ENCODE data around the gene PSMC1.
"Not testable (repeated sequence)": the region's sequence is repeated elsewhere in the genome, so short reads cannot be mapped to it uniquely, and the experiment has no call there.

Gene PSMC1
- 39.3 to 163 (median 72.6) reads per million in 9 experiments for total RNA-seq

DNA sequence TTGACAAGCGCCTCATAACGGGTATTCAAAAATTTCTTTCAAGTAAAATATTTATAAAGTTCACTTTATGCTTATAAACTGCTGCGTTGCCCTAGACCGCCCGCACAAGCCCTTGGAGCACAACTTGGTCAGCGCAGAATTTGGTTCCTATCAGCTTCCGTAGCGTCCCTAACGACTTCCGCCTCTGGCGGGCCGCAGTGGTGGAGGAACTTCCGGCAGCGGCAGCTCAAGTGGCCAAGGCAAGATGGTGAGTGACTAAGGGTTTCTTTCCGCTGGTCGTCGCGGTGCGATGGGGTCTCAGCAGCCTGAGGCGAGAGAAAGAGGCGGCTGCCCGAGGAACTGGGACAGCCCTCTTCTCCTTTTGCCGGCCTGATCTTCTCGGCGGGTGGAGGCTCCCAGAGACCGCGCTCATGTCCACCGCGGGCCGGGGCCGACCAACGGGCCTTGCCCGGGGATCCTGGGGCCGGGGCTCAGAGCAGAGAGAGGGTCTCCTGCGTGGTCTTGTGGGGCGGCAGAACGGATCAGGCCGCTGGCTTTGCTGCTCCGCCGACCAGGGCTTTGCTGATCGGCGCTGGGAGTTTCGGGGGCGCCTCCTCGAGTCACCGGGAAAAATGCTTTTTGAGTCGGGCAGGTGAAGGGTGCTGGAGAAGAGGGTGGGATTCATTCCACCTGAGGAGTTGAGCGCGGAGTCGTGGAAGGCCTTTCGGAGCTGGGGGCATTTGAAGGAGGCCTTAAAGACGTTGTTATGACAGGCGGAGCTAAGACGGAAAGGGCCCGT is at the start of gene PSMC1:
Gene PSMC1, plus strand, starts transcription at position 200 of the 778 bp plus-strand sequence. Its CDS starts 45 bp downstream, at position 245.
- peaks cover 3 to 9% of the 10 kb centered on the region in 2 donors for H3K9me3 Mint-ChIP-seq
- DNase-seq: peak; percentile 73 to 85 (median 74)
- H3K27me3 Mint-ChIP-seq: peaks cover 13 to 15% of the 10 kb centered on the region in 2 donors
- H3K4me3 Mint-ChIP-seq: peak within 1 kb of the TSS; percentile 91 to 95
- H3K36me3 Mint-ChIP-seq (ENCODE audit: insufficient read depth): peaks cover 26% of the 10 kb centered on the region
- peak; percentile 96 for ATAC-seq (replicated peaks)
- peak within 1 kb of the TSS; percentile 97 for H3K27ac Mint-ChIP-seq
- H3K4me1 Mint-ChIP-seq (ENCODE audit: low read depth in 2 of 2): peaks cover 25 to 33% of the 10 kb centered on the region in 2 donors

GRCh38 chr14:90213099-90213748 is 43.1 kb upstream of the PSMC1 start:
- Mint-ChIP-seq H3K36me3 (ENCODE audit: insufficient read depth) (no peaks in the 10 kb centered on the region), H3K27me3 (peaks cover 41 to 58% of the 10 kb centered on the region in 2 donors), H3K4me3 (no peak overlapping the region), H3K9me3 (no peaks in the 10 kb centered on the region), H3K4me1 (ENCODE audit: low read depth in 2 of 2) (no peaks in the 10 kb centered on the region), H3K27ac (no peak overlapping the region)
- no peak for DNase-seq
- no peak for ATAC-seq (replicated peaks)

DNA sequence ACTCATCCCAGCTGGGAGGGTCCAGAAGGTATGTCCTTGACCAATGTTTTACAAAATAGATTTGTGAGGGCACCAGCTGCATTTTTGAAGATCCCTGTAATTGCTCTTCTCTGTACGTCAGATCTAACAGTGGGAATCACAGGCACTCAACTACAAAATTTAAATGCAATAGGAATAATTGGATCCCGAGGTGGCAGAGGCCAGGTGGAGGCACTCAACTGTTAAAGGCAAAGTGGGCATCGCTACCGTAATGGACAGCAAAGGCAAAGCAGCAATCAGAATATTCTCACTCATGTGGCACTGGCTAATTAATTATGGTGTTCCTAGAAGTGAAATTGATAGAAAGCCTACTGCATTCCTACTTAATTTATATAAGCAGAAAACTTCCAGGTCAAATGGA is 27.9 kb upstream of the PSMC1 start:
- DNase-seq (no peak), ATAC-seq (replicated peaks) (no peak)
- no peaks in the 10 kb centered on the region for H3K36me3 Mint-ChIP-seq (ENCODE audit: insufficient read depth)
- no peak overlapping the region for H3K4me3 Mint-ChIP-seq
- H3K9me3 Mint-ChIP-seq: peaks cover 0 to 3% of the 10 kb centered on the region in 2 donors
- peaks cover 30 to 65% of the 10 kb centered on the region in 2 donors for H3K27me3 Mint-ChIP-seq
- H3K27ac Mint-ChIP-seq: no peak overlapping the region
- H3K4me1 Mint-ChIP-seq (ENCODE audit: low read depth in 2 of 2): no peaks in the 10 kb centered on the region

DNA sequence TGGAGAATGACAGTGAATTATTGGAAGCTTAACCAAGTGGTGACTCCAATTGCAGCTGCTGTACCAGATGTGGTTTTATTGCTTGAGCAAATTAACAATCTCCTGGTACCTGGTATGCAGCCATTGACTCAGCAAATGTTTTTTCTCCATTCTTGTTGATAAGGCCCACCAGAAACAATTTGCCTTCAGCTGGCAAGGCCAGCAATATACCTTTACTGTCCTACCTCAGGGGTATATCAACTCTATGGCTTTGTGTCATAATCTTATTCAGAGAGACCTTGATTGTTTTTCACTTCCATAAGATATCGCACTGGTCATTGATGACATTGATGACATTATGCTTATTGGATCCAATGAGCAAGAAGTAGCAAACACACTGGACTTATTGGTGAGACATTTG is 26.4 kb upstream of the PSMC1 start:
- H3K27ac Mint-ChIP-seq; H3K4me1 Mint-ChIP-seq (ENCODE audit: low read depth in 2 of 2); ATAC-seq (replicated peaks); H3K4me3 Mint-ChIP-seq; DNase-seq; H3K36me3 Mint-ChIP-seq (ENCODE audit: insufficient read depth); H3K9me3 Mint-ChIP-seq: not testable (repeated sequence)
- H3K27me3 Mint-ChIP-seq: peaks cover 23 to 63% of the 10 kb centered on the region in 2 donors

DNA sequence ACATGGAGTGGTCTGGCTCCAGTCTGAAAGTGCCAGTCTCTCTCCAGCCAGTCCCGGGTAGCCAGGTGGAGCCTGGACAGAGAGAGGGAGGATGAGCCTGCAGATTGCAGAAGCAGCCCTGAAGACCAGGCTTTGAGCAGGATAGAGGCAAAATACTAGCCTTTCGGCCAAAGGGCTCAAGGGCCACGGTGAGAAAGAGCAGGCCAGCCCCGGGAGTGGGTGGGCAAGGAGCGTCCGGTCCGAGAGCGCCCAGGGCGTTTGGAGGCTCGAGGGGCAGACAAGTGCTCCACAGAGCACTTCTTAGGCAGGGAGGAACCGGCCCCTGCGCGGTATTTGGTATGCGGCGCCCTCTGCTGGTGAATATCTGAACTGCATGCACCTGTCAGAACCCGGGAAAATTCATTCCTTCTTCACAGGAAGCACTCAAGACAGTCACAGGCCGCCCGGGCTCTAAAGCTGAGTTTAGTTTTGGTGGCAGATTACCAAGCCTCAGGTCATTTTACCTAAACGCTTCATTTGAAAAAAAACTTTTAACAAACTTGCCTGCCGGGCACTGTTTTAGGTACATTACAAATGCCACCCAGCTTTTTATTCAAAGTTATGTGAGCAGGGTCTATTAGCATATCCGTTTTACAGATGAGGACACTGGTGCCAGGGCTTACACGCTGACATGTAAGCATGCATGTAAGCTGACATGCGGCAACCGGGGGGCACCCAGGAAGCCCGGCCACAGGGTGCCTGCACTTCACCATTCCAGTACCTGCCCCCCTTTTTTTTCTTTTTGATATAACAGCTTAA is 21.0 kb upstream of the PSMC1 start:
- ATAC-seq (replicated peaks) (peak; percentile 72), DNase-seq (peak; percentile 49 to 59 (median 53))
- H3K4me3 Mint-ChIP-seq: no peak overlapping the region
- no peak overlapping the region for H3K27ac Mint-ChIP-seq
- peaks cover 0 to 3% of the 10 kb centered on the region in 2 donors for H3K4me1 Mint-ChIP-seq (ENCODE audit: low read depth in 2 of 2)
- H3K9me3 Mint-ChIP-seq: peaks cover 9 to 26% of the 10 kb centered on the region in 2 donors
- H3K36me3 Mint-ChIP-seq (ENCODE audit: insufficient read depth): peaks cover 11% of the 10 kb centered on the region
- H3K27me3 Mint-ChIP-seq: peaks cover 28 to 68% of the 10 kb centered on the region in 2 donors

DNA sequence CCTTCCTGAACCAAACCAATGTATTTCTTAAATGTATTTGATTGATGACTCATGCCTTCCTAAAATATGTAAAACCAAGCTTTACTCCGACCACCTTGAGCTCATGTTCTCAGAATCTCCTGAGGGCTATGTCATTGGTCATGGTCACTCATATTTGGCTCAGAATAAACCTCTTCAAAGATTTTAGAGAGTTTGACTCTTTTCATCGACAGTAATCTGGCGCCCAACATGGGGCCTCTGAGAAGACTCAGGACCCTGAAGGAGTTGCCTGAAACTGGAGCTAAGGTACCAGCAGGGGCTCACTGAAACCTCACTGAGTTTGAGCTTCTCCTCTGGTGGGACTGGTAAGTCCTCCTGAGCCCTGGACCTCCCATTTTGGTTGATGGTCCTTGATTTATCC is 17.2 kb upstream of the PSMC1 start:
- Mint-ChIP-seq H3K4me3 (no peak overlapping the region), H3K27ac (no peak overlapping the region), H3K36me3 (ENCODE audit: insufficient read depth) (peaks cover 11% of the 10 kb centered on the region), H3K9me3 (peaks cover 9 to 26% of the 10 kb centered on the region in 2 donors), H3K4me1 (ENCODE audit: low read depth in 2 of 2) (peaks cover 0 to 3% of the 10 kb centered on the region in 2 donors), H3K27me3 (peaks cover 31 to 39% of the 10 kb centered on the region in 2 donors)
- ATAC-seq (replicated peaks) (no peak), DNase-seq (no peak)

DNA sequence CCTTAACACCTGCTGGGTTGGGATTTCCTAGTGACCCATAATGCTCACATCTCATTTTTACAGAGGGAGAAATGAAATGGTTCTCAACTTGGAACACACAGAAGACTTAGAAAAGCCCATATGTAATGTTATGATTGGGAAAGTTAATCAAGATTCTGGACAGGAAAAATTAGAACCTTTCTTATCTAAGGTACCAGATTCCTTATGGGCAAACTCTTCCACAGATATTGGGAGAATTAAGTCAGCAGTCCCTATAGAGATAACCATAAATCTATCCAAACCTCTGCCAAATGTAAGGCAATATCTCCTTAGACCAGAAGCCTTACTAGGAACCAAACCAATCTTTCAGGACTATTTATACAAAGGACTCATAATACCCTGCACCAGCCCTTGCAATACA is 13.9 kb upstream of the PSMC1 start:
- H3K27me3 Mint-ChIP-seq: peaks cover 14 to 20% of the 10 kb centered on the region in 2 donors
- no peak overlapping the region for H3K4me3 Mint-ChIP-seq
- H3K36me3 Mint-ChIP-seq (ENCODE audit: insufficient read depth): no peaks in the 10 kb centered on the region
- peaks cover 4 to 22% of the 10 kb centered on the region in 2 donors for H3K9me3 Mint-ChIP-seq
- ATAC-seq (replicated peaks): no peak
- no peaks in the 10 kb centered on the region for H3K4me1 Mint-ChIP-seq (ENCODE audit: low read depth in 2 of 2)
- DNase-seq: no peak
- H3K27ac Mint-ChIP-seq: no peak overlapping the region

DNA sequence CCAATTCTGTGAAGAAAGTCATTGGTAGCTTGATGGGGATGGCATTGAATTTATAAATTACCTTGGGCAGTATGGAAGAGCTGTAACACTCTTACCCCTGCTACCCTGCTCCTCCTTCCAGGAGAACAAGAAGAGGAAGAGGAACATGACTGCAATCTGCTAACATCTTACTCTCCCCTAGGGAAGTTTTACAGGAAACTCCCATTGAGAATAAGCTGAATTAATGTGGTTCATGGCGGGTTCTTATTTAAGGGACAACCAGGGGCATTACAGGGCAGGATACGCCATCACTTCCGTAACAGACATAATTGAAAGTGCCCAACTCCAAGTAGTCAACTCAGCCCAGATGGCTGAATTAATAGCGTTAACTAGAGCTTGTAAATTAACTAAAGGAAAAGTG is 9.4 kb upstream of the PSMC1 start:
- DNase-seq (no peak), ATAC-seq (replicated peaks) (no peak)
- no peaks in the 10 kb centered on the region for H3K9me3 Mint-ChIP-seq
- no peaks in the 10 kb centered on the region for H3K4me1 Mint-ChIP-seq (ENCODE audit: low read depth in 2 of 2)
- H3K4me3 Mint-ChIP-seq: no peak overlapping the region
- H3K27me3 Mint-ChIP-seq: peaks cover 30 to 40% of the 10 kb centered on the region in 2 donors
- H3K36me3 Mint-ChIP-seq (ENCODE audit: insufficient read depth): peaks cover 3% of the 10 kb centered on the region
- no peak overlapping the region for H3K27ac Mint-ChIP-seq

DNA sequence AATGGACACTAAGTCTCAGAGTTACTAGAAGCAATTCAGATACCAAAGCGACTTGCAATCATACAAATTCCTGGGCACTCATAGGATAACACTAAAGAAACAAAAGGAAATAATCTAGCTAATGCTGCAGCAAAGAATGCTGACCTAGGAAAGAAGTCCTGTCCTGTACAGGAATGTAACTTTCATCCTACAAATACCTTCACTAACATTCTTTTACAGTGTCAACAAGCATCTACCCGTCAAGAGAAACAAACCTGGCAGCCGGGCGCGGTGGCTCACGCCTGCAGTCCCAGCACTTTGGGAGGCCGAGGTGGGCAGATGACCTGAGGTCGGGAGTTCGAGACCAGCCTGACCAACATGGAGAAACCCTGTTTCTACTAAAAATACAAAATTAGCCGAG is 8.9 kb upstream of the PSMC1 start:
- H3K4me1 Mint-ChIP-seq (ENCODE audit: low read depth in 2 of 2); H3K36me3 Mint-ChIP-seq (ENCODE audit: insufficient read depth); ATAC-seq (replicated peaks); DNase-seq; H3K9me3 Mint-ChIP-seq; H3K4me3 Mint-ChIP-seq; H3K27ac Mint-ChIP-seq: not testable (repeated sequence)
- peaks cover 30 to 40% of the 10 kb centered on the region in 2 donors for H3K27me3 Mint-ChIP-seq

DNA sequence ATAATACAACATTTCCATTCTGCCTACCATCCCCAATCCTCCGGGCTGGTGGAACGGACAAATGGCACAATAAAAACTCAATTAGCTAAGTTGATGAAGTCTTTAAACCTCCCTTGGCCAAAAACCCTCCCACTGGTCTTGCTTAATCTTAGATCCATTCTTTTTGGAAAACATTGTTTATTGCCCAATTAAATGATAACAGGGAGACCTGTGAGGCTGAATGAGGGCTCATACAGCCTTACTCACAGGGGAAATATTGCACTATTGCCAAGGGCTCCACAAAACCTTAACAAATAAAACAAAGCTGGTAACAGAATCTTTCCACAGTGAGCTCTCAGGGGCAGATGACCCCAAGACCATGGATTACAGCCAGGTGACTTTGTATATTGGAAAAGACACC is 7.8 kb upstream of the PSMC1 start:
- H3K27me3 Mint-ChIP-seq: peaks cover 30 to 37% of the 10 kb centered on the region in 2 donors
- no peak overlapping the region for H3K4me3 Mint-ChIP-seq
- no peak for ATAC-seq (replicated peaks)
- peaks cover 3% of the 10 kb centered on the region for H3K36me3 Mint-ChIP-seq (ENCODE audit: insufficient read depth)
- H3K9me3 Mint-ChIP-seq: no peaks in the 10 kb centered on the region
- H3K27ac Mint-ChIP-seq: no peak overlapping the region
- no peak for DNase-seq
- no peaks in the 10 kb centered on the region for H3K4me1 Mint-ChIP-seq (ENCODE audit: low read depth in 2 of 2)

GRCh38 chr14:90253826-90254225 is 2.5 kb upstream of the PSMC1 start:
- Mint-ChIP-seq H3K27me3 (peaks cover 19 to 28% of the 10 kb centered on the region in 2 donors), H3K9me3 (peaks cover 3 to 9% of the 10 kb centered on the region in 2 donors), H3K36me3 (ENCODE audit: insufficient read depth) (peaks cover 8% of the 10 kb centered on the region), H3K27ac (no peak overlapping the region), H3K4me1 (ENCODE audit: low read depth in 2 of 2) (peaks cover 24 to 27% of the 10 kb centered on the region in 2 donors), H3K4me3 (no peak overlapping the region)
- no peak for DNase-seq
- no peak for ATAC-seq (replicated peaks)

DNA sequence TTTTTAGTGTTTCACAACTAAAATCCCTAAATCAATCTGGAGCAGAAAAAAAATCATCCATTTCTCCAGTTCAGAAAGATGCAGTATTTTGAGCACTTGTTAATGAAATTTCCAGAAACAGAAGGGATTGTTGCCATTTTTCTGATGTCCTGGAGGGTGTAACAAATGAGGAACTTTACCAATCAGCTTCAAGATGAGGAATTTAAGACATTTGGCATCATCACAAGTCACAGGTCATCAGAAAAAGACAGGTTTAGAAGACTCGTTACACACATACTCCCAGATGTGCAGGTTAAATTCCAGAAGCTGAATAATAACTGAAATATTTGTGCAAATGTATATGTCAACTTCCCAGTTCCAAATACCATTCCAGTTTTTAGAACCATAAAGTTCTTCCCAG is 482 bp upstream of the PSMC1 start:
- DNase-seq: no peak

More for the DNA sequence above, 482 bp upstream of the PSMC1 start:
- peak overlapping the region; percentile 97 for H3K27ac Mint-ChIP-seq
- ATAC-seq (replicated peaks): no peak
- H3K36me3 Mint-ChIP-seq (ENCODE audit: insufficient read depth): peaks cover 23% of the 10 kb centered on the region
- H3K4me3 Mint-ChIP-seq: peak overlapping the region; percentile 91 to 95
- H3K9me3 Mint-ChIP-seq: peaks cover 3 to 9% of the 10 kb centered on the region in 2 donors
- peaks cover 25 to 29% of the 10 kb centered on the region in 2 donors for H3K4me1 Mint-ChIP-seq (ENCODE audit: low read depth in 2 of 2)
- H3K27me3 Mint-ChIP-seq: peaks cover 13 to 15% of the 10 kb centered on the region in 2 donors

All from effector memory CD8-positive, alpha-beta T cell (primary cell).